Peyer's patch (tissue), 4 donors: ENCODE results near the gene ANTXRL.

ENCODE experiments used
- CTCF ChIP-seq, 6 experiments: fragments of 450-650 bp in 4 of 6; fragments of 200-600 bp in 2 of 6; sonication (generic) in 1 of 6; IDR thresholded peaks; one replicate each; pipeline ENCODE4 v1.5.1; 2017 to 2019; ENCODE audit warnings: antibody characterized with exemption in 6 of 6, mild to moderate bottlenecking in 3 of 6, moderate library complexity in 1 of 6
- POLR2A ChIP-seq, 2 donors: fragments of 450-650 bp; IDR thresholded peaks; one replicate each; pipeline ENCODE4 v1.5.1; 2017; ENCODE audit warnings: antibody characterized with exemption in 2 of 2, mild to moderate bottlenecking in 2 of 2, moderate library complexity in 2 of 2

- TF ChIP-seq CTCF (IDR thresholded peaks at IDR 0.05) = no peak
- no peak for TF ChIP-seq POLR2A (IDR thresholded peaks at IDR 0.05)
Measured at GRCh38 chr10:46253076-46254006, 33.5 kb upstream of the ANTXRL start.
